Body of pancreas (tissue), 4 donors: ENCODE data around the gene ATOH8.

Experiments used
- CTCF ChIP-seq, 7 experiments: fragments of 450-650 bp in 4 of 7; fragments of 200-600 bp in 3 of 7; sonication (generic) in 3 of 7; IDR thresholded peaks; one replicate each; pipeline ENCODE4 v1.5.1; 2016 to 2019; ENCODE audit warnings: antibody characterized with exemption in 7 of 7
- POLR2A ChIP-seq, 3 donors: fragments of 450-650 bp; IDR thresholded peaks; one replicate each; pipeline ENCODE4 v1.6.1; 2016; ENCODE audit warnings: antibody characterized with exemption in 3 of 3, mild to moderate bottlenecking in 2 of 3

- TF ChIP-seq CTCF (IDR thresholded peaks at IDR 0.05) (no peak), POLR2A (IDR thresholded peaks at IDR 0.05) (no peak)
These were observed 9.7 kb upstream of the ATOH8 start for GRCh38 chr2:85744055-85744454.
